Astrocyte (in vitro differentiated cells and primary cell): ENCODE measurements around the gene COL11A2. TPM values are rescaled to one million over a fixed set of nuclear protein-coding genes. Genes with fewer than 3 reads are reported as not detected.

Experiments used
- DNase-seq: peaks from one replicate; pipeline ENCODE4 v3.0.0-alpha.2; 2010; ENCODE audit warnings: low read depth
- FAIRE-seq: peaks from 2 replicates; lab custom pipeline; 2011; peaks lifted over from hg19 to GRCh38; lab: Jason Lieb, UNC
- H2AFZ ChIP-seq: 2 replicates; pipeline ENCODE4 v1.6.0; 2012; ENCODE audit warnings: low read depth, low read length, inconsistent platforms
- H3K27ac ChIP-seq: 2 replicates; pipeline ENCODE4 v1.5.1; 2011; ENCODE audit warnings: low read depth, low read length, inconsistent platforms
- H3K27me3 ChIP-seq: 2 replicates; pipeline ENCODE4 v1.6.0; 2011; ENCODE audit warnings: low read length, inconsistent platforms; ENCODE audit not compliant: insufficient read depth
- H3K36me3 ChIP-seq: 2 replicates; pipeline ENCODE4 v1.5.1; 2011; ENCODE audit warnings: low read length, inconsistent platforms; ENCODE audit not compliant: insufficient read depth
- H3K4me1 ChIP-seq: 2 replicates; pipeline ENCODE4 v1.5.1; 2011; ENCODE audit warnings: low read length, inconsistent platforms; ENCODE audit not compliant: insufficient read depth
- H3K4me2 ChIP-seq: 2 replicates; pipeline ENCODE4 v1.6.0; 2012; ENCODE audit warnings: low read length, inconsistent platforms
- H3K4me3 ChIP-seq: 2 replicates; pipeline ENCODE4 v1.5.1; 2011; ENCODE audit warnings: low read depth, mild to moderate bottlenecking, low read length, inconsistent platforms; ENCODE audit not compliant: insufficient read depth
- H3K79me2 ChIP-seq: 2 replicates; pipeline ENCODE4 v1.6.0; 2012; ENCODE audit warnings: mild to moderate bottlenecking, low read length, inconsistent platforms; ENCODE audit not compliant: insufficient read depth
- H3K9ac ChIP-seq: 2 replicates; pipeline ENCODE4 v1.6.0; 2012; ENCODE audit warnings: mild to moderate bottlenecking, low read length, inconsistent platforms
- H3K9me3 ChIP-seq: 2 replicates; pipeline ENCODE4 v1.5.1; 2012; ENCODE audit warnings: low read depth, mild to moderate bottlenecking, low read length, inconsistent platforms; ENCODE audit not compliant: insufficient read depth
- H4K20me1 ChIP-seq: 2 replicates; pipeline ENCODE4 v1.6.0; 2012; ENCODE audit warnings: low read length, inconsistent platforms; ENCODE audit not compliant: insufficient read depth
- H3K27ac Mint-ChIP-seq: one replicate; pipeline ENCODE4 v1.8.0; 2021; ENCODE audit warnings: mild to moderate bottlenecking, mixed read lengths; ENCODE audit not compliant: unreplicated experiment
- H3K27me3 Mint-ChIP-seq: one replicate; pipeline ENCODE4 v1.8.0; 2021; ENCODE audit warnings: low read depth, mixed read lengths; ENCODE audit not compliant: unreplicated experiment
- H3K36me3 Mint-ChIP-seq: one replicate; pipeline ENCODE4 v1.8.0; 2021; ENCODE audit warnings: low read depth, mixed read lengths; ENCODE audit not compliant: unreplicated experiment
- H3K4me1 Mint-ChIP-seq: one replicate; pipeline ENCODE4 v1.8.0; 2021; ENCODE audit warnings: low read depth, mixed read lengths; ENCODE audit not compliant: unreplicated experiment
- H3K4me3 Mint-ChIP-seq: one replicate; pipeline ENCODE4 v1.8.0; 2021; ENCODE audit warnings: mild to moderate bottlenecking, moderate library complexity, mixed read lengths; ENCODE audit not compliant: unreplicated experiment
- H3K9me3 Mint-ChIP-seq: one replicate; pipeline ENCODE4 v1.8.0; 2021; ENCODE audit warnings: mild to moderate bottlenecking, mixed read lengths; ENCODE audit not compliant: unreplicated experiment
- CTCF ChIP-seq: IDR thresholded peaks from 2 replicates; pipeline ENCODE4 v1.5.1; 2011; ENCODE audit warnings: low read depth, mild to moderate bottlenecking, inconsistent platforms, low read length, moderate library complexity; ENCODE audit not compliant: insufficient read depth
- EZH2 ChIP-seq: IDR thresholded peaks from 2 replicates; pipeline ENCODE4 v1.6.1; 2012; ENCODE audit warnings: mild to moderate bottlenecking, low read length, inconsistent platforms; ENCODE audit not compliant: insufficient read depth
- total RNA-seq: library from RNA; stranded (reverse); gene quantifications from 2 replicates; pipeline ENCODE4 v1.2.1, GENCODE V29; 2021

The COL11A2 gene
- total RNA-seq, 1 donor from 2014 or later, result 1.3 TPM

DNA sequence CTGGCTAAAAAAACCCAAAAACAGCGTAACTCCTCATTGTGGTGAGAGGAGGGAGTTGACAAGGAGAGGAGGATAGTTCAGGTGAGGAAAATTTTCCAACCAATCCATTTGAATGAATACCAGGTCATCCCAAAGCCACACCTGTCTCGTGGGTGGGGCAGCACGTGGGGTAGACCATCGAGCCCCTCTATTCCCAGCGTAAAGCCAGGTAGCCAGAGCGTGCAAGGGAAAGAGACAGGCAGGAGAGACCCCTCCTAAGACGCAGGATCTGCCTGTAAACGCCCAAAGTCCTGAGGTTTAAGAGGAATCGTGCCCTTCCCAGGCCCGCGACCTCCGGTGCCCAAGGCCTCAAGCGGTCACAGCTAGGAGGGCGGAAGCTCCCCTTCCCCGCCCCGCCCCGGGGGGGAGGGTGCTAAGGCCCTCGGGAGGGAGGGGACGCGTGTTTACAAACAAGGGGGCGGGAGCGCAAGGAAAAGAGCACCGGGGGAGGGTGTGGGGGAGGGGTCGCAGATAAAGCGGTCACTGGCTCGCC is 7.5 kb upstream of the COL11A2 start:
- peak overlapping the region; percentile 51 for H3K27ac Mint-ChIP-seq
- H3K4me1 ChIP-seq, result peaks cover 35% of the 10 kb centered on the region
- H3K9ac ChIP-seq, result peak overlapping the region; percentile 100
- H3K4me3 Mint-ChIP-seq, result peak overlapping the region; percentile 91
- peaks cover 71% of the 10 kb centered on the region for H3K79me2 ChIP-seq
- H2AFZ ChIP-seq, result peak overlapping the region; percentile 97
- peak overlapping the region; percentile 98 for H3K4me3 ChIP-seq
- peaks cover 41% of the 10 kb centered on the region for H3K36me3 Mint-ChIP-seq
- no peak for FAIRE-seq
- H4K20me1 ChIP-seq, result peaks cover 80% of the 10 kb centered on the region
- no peaks in the 10 kb centered on the region for H3K9me3 Mint-ChIP-seq
- H3K4me1 Mint-ChIP-seq, result peaks cover 37% of the 10 kb centered on the region
- peak overlapping the region; percentile 100 for H3K27ac ChIP-seq
- no peaks in the 10 kb centered on the region for H3K27me3 ChIP-seq
- peak; percentile 36 for DNase-seq
- H3K27me3 Mint-ChIP-seq, result no peaks in the 10 kb centered on the region
- peak overlapping the region; percentile 96 for H3K4me2 ChIP-seq
- no peak for TF ChIP-seq CTCF
- TF ChIP-seq EZH2, result no peak
- no peaks in the 10 kb centered on the region for H3K9me3 ChIP-seq
- peaks cover 48% of the 10 kb centered on the region for H3K36me3 ChIP-seq

DNA sequence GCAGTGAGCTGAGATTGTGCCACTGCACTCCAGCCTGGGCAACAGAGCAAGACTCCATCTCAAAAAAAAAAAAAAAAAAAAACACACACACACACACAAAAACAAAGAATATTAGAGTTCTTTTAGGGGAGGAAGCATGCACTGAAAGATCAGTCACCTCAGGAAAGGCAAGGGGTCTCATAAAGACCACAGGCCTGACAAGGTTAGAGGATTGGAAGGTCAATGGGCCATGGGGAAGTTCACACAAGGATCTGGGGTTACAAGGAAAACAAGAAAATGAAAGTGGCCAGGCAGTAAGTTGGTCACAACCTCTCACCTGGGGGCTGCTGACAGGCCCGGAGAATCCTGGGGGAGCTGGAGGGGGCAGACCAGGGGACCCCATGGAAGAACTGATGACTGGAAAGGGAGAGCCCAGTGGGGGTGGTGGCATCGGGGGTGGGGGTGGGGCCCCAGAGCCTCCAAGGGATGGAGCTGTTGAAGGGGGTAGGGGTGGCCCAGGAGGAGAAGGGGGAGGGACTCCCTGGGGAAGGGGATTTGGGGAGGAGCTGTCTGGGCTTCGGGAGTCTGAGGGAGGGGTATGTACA is 6.7 kb upstream of the COL11A2 start:
- Histone ChIP-seq H3K9me3 (no peaks in the 10 kb centered on the region), H3K9ac (peak overlapping the region; percentile 100), H4K20me1 (peaks cover 83% of the 10 kb centered on the region), H3K4me3 (peak overlapping the region; percentile 98), H3K27ac (no peak overlapping the region), H3K4me1 (peaks cover 28% of the 10 kb centered on the region), H2AFZ (no peak overlapping the region), H3K27me3 (no peaks in the 10 kb centered on the region), H3K79me2 (peaks cover 68% of the 10 kb centered on the region), H3K4me2 (peak overlapping the region; percentile 96), H3K36me3 (peaks cover 55% of the 10 kb centered on the region)
- Mint-ChIP-seq H3K27ac (peak overlapping the region; percentile 54), H3K9me3 (no peaks in the 10 kb centered on the region), H3K27me3 (no peaks in the 10 kb centered on the region), H3K4me1 (peaks cover 33% of the 10 kb centered on the region), H3K36me3 (peaks cover 46% of the 10 kb centered on the region), H3K4me3 (peak overlapping the region; percentile 91)
- DNase-seq (no peak), FAIRE-seq (no peak)
- TF ChIP-seq CTCF (no peak), EZH2 (no peak)
